EH (cell line): ENCODE data around the gene PPARD.
"Not testable (repeated sequence)": the region's sequence is repeated elsewhere in the genome, so short reads cannot be mapped to it uniquely, and the experiment has no call there.

Experiments
- DNase-seq: peaks from one replicate; pipeline ENCODE4 v3.0.0-alpha.2; 2015; ENCODE audit warnings: low read depth

Gene PPARD

DNA sequence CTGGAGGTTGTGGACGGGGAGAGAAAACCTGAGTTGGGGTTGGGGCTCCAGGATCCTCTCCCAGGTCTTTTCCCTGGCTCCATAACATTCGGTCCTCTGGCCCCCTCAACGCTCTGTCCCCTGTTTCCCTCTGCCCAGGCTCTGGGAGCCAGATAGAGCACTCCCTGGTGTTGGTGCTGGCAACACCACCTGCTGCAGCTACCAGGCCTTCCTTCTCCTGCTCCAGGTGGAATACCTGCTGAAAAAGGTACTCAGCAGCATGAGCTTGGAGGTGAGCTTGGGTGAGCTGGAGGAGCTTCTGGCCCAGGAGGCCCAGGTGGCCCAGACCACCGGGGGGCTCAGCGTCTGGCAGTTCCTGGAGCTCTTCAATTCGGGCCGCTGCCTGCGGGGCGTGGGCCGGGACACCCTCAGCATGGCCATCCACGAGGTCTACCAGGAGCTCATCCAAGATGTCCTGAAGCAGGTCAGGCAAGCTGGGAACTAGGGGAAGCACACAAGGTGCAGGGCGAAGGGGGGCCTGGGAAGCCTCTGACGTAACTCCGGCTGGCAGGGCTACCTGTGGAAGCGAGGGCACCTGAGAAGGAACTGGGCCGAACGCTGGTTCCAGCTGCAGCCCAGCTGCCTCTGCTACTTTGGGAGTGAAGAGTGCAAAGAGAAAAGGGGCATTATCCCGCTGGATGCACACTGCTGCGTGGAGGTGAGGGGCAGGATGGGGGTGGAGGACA, 30.1 kb upstream of the PPARD start:
- no peak for DNase-seq

DNA sequence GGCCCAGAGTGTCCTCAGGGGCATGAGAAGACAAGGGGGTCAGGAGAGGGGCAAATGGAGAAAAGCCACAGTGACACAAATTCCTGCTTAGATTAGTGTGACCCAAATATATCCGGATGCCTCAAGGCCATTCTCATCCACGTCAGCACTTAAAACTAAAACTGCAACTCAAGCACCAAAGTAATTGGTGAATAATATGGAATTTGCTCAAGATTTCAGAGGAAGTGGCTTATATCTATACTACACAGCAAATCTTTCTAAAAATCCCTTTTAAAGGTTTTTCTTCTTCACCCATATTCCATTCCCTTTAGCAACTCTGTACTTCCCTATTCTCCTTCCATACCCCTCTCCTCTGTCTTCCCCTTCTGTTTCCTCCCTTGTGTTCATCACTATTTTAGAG, 29.6 kb upstream of the PPARD start:
- no peak for DNase-seq

DNA sequence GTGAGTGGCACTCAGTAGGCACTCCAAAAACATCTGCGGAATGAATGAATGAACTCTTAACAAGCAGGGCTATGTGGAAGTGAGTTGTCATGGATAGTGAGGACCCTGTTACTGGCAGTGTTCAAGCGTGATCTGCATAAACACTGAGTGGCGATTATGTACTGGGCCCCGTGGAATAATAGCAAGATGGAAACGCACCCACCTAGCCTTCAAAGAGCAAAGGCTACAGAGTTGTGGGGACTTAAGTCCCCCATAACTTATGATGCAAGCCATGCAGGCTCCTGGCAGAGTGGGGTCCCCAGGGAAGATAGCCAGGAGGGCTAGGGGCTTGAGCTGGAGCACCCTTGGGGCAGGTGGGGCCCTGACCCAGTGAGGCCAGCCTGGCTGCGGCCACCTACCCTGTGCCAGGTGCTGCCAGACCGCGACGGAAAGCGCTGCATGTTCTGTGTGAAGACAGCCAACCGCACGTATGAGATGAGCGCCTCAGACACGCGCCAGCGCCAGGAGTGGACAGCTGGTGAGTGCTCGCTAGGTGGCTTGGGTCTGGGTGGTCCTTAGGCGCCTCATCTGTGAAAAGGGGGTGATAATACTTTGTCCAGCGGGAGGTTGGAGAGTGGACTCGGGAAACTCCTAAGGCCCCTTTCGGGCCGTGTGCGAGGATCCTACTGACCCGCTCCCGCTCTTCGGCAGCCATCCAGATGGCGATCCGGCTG, 24.7 kb upstream of the PPARD start:
- DNase-seq = no peak

DNA sequence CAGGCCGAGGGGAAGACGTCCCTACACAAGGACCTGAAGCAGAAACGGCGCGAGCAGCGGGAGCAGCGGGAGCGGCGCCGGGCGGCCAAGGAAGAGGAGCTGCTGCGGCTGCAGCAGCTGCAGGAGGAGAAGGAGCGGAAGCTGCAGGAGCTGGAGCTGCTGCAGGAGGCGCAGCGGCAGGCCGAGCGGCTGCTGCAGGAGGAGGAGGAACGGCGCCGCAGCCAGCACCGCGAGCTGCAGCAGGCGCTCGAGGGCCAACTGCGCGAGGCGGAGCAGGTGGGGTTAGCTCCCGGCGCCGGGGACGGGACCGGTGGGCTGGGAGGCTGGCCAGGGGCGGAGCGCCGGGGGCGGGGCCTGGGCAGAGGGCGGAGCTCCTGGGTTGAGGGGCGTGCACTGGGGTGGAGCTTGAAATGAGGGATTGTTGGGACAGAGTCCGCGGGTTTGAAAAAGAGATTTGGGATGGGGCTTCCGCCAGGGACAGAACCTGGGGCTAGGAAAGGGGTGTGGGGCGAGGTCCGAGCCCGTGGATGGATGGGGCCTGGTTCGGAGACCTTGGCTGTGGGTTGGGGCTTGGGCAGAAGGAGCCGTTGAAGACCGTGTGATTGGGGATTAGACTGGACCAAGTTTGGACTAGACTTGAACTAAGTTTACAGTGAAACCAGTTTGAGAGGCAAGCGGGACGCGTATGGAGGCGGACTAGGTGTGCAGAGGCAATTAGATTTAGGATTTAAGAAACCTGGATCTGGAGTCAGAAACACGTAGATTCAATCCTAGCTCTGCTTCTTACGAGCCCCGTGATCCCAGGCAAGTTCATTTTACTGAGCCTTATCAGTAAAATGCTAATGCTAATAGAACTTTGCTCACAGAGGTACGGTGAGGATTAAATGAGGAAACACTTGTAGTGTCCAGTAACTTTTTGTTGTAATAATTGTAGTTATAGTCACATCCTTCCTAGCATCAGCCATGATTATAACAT, 23.9 kb upstream of the PPARD start:
- peak; percentile 86 for DNase-seq

DNA sequence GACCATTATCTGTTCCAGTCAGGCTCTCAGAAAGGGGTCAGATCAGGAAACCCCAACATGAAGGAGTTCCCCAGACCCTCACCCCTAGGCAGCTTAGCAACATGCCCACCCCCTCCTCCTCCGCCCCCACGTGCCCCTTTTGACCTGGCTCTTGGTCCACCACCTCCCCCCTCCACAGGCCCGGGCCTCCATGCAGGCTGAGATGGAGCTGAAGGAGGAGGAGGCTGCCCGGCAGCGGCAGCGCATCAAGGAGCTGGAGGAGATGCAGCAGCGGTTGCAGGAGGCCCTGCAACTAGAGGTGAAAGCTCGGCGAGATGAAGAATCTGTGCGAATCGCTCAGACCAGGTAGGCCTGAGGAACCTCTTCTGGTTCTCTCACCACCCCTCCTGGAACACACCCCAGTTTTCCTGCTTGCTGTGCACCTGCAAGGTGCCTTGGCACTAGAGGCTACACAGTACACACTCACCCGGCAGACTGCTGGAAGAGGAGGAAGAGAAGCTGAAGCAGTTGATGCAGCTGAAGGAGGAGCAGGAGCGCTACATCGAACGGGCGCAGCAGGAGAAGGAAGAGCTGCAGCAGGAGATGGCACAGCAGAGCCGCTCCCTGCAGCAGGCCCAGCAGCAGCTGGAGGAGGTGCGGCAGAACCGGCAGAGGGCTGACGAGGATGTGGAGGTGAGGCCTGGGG, 22.9 kb upstream of the PPARD start:
- DNase-seq = no peak

DNA sequence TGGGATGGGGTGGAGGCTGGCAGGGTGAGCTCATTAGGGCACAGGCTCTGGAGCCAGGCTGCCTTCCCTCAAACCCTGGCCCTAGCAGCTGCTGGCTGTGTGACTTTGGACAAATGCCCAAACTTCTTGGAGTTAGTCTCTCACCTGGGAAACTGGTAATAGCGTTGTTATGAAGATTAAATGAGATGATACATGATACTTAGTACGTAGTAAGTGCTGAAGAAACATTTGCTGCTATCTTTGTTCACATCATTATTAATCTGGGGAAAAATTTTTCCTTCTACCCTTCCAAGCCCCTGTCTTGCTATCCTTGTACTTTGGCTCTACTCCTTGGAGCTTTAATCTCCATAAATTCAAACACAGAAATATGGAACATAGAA, 22.3 kb upstream of the PPARD start:
- no peak for DNase-seq

DNA sequence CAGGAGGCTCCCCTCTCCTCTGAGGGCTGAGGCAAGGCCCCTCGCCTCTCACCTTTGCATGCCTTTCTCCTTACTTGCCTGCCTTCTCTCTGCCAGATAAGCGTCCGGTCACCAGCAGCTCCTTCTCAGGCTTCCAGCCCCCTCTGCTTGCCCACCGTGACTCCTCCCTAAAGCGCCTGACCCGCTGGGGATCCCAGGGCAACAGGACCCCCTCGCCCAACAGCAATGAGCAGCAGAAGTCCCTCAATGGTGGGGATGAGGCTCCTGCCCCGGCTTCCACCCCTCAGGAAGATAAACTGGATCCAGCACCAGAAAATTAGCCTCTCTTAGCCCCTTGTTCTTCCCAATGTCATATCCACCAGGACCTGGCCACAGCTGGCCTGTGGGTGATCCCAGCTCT, 21.3 kb upstream of the PPARD start:
- DNase-seq = no peak

DNA sequence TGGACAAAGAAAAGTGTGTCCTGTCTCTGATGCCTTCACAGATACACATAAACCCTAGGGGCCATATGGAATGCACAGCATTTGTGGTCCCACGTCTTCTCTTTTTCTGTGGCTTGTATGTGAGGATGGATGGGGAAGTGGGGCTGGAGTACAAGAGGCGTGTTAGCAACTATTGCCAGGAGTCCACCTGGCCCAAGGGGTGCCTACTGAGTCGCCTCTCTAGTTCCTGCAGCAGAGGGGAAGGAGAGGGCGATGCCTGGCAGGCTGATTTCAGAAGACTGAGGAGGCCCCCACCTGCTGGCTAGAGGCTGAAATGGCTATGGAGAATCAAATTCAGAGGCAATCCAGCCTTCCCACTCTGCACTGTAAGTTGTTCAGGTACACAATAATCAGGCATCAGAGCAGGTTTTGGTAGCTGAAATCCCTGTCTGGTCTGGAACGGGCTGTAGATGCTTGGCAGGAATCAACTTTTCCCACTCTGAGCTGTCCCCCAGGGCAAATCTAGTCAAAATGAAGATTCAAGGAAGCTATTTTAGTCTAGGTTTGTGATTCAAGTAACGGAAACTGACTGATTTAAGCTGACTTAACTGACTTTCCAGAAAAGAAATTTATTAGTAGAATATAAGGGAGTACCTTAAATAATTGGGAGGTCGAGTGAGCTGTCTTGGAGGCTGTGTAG, 14.9 kb upstream of the PPARD start:
- peak; percentile 66 for DNase-seq

DNA sequence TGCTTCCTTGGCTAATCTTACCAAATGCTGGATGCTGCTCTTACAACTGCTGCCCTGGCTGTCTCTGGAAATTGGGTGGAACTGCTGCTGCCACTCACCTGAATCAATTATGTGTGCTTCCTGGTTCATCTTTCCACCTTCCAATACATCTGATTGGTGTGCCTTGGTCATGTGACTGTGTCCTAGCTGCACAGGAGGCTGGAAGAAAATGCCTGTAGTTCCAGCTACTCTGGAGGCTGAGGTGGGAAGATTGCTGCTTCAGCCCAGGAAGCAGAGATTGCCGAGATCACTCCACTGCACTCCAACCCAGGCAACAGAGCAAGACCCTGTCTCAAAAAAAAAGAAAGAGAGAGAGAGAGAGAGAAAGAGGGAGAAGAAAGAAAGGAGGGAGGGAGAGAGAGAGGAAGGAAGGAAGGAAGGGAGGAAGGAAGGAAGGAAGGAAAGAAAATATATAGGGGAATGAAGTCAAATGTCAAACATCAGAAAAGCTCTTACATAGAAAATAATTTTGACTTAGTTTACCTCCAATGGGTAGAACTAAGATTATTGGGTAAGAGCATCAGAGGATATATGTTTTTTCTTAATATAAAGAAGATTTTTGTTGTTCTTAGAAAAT, 14.1 kb upstream of the PPARD start:
- DNase-seq = no peak

DNA sequence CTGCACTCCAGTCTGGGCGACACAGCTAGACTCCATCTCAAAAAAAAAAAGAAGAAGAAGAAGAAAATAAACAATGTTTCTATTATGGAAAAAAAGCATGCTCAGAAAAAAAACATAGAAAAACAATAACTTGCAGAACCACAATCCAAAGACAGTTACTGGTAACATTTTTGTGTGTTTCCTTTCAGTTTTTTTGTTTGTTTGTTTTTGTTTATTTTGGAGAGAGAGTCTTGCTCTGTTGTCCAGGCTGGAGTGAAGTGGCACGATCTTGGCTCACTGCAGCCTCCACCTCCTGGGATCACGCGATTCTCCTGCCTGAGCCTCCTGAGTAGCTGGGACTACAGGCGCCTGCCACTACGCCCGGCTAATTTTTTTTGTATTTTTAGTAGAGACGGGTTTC, 13.4 kb upstream of the PPARD start:
- DNase-seq = not testable (repeated sequence)

DNA sequence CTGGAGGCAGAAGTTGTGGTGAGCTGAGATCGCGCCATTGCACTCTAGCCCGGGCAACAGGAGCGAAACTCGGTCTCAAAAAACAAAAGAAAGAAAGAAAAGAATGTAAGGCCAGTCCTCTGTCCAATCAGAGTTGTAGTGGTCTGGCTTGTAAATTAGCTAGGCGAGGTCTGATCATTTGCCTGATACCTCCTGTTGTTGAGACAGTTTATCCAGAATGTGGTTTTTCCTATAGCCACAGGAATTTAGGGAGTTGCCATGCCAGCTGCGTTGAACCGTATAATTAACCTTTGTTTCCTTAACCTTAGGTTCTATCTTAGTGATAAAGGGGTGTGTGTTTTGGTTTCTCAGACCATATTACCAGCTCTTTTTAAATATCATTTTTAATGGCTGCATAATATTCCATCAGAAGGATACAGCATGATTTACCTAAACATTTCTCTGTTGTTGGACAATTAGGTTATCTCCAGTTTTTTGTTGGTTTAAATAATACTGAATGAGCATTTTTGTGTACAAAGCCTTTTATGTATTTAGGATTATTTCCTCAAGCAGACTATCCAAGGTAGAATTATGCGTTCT, 11.7 kb upstream of the PPARD start:
- no peak for DNase-seq

DNA sequence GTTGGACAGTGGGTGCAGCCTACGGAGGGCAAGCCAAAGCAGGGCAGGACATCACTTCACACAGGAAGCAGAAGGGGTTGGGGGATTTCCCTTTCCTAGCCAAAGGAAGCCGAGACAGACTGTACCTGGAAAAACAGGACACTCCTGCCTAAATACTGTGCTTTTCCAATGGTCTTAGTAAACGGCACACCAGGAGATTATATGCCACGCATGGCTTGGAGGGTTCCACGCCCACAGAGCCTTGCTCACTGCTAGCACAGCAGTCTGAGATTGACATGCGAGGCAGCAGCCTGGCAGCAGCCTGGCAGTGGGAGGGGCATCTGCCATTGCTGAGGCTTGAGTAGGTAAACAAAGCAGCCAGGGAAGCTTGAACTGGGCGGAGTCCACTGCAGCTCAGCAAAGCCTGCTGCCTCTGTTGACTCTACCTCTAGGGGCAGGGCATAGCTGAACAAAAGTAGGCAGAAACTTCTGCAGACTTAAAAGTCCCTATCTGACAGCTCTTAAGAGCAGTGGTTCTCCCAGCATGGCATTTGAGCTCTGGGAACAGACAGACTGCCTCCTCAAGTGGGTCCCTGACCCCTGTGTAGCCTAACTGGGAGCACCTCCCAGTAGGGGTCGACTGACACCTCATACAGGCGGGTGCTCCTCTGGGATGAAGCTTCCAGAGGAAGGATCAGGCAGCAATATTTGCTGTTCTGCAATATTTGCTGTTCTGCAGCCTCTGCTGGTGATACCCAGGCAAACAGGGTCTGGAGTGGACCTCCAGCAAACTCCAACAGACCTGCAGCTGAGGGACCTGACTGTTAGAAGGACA, 10.1 kb upstream of the PPARD start:
- DNase-seq = peak; percentile 25

DNA sequence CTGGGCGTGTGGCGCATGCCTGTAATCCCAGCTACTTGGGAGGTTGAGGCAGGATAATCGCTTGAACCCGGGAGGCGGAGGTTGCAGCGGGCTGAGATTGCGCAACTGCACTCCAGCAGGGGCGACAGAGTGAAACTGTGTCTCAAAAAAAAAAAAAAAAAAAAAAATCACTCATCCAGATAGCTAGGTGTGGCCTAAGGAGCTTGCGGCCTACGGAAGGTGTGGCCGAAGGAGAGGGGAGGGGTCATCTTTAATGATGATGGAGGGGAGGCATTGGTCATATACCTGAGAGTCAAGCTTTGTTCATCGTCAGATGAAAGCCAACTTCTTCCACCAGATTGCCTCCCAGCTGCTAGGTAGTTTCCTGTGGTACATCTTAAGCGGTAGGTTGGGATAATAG, 801 bp upstream of the PPARD start:
- no peak for DNase-seq

DNA sequence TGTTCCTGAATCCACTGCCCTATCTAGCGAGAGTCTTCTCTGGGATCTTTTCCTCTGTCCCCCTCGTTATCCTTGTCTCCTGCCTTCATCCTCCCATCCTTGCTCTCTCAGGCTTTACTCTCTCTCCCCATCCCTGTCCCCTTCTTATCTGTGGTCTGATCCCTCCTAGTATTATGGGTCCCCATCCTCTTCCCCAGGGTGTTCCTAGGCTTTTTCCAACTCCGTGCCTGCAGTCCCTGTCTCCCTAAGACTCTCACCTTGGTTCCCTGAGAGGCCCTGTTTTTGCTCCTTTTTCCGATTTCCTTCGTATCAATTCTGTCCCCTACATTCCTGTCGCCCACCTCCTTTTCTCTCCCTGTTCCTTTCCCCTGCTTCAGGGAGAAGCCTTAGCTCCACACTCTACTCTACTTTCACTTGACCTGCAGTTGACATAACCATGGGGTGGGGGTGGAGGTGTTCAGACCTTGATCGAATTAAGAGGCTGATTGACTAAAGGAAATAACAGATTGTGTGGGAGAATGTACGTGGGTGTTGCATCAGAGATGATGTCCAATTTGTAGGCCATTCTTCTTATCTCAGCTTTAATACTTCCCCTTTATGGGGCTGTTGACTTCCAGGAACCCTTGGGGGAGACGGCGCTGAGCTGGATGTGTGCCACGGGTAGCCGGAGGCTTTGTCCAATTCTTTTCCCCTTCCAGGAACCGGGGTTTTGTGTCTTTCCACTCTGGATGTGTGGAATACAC, 905 bp downstream of the PPARD start:
- DNase-seq = peak; percentile 52

DNA sequence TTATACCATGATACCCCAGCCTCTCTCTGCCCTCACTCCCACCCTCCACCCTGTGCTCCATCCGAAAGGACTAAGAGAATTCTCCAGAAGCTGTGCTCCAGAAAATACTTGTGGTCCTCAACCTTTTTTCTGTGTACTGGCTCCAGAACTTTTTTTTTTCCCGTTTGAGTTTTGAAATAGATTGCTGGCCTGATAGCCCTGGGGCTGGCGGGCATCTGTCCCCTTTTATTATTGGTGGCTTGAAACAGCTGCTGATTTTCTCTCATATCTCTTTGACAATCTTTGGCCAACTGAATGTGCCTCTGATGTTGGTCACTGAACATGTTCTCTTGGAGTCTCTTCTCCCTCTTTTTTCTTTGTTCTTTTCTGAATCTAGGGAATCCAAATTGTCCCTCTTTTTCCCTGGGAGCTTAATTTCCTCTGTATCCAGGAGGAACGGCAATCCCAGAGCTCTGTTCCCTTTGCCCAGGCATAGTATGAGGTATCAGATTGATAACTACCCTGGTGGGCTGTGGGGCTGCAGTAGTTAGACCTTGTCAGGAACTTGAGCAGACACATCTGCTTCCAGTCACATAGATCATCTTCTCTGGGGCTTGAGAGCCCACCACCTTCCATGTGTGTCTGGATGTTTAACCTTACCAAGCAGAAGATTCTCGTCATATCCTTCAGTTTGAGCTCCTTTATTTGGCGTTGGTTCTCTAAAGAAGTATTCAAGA, 1.6 kb downstream of the PPARD start:
- peak; percentile 24 for DNase-seq

DNA sequence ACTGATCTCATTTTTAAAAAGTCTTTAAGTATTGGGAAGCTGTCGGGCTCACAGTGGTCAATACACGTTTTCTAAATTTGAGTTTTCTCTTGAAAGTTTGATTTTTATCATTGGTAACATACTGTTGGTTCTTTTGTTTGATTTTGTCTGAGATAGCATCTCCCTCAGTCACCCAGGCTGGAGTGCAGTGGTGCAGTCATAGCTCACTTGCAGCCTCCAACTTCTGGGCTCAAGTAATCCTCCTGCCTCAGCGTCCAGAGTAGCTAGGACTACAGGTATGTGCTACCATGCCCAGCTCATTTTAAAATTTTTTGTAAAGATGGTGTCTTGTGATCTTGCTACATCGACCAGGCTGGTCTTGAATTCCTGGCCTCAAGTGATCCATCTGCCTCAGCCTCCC, 9.1 kb downstream of the PPARD start:
- no peak for DNase-seq

DNA sequence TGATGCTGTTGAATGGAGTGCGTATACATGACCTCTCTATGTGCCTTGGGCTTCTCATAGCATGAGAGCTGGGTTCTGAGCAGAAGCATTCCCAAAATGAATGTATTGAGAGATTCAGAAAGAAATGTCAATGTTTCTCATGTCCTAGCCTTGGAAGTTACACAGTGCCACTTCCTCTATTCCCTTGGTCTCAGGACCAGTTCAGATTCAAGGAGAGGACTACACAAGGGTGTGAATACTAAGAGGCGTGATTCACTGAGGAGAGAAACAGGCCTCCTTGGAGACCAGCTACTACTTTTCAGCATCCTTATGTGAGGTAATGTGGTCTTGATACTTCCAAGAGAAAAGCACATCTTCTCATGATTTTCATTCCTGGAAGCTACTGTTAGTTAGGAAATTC, 10.4 kb downstream of the PPARD start:
- no peak for DNase-seq

DNA sequence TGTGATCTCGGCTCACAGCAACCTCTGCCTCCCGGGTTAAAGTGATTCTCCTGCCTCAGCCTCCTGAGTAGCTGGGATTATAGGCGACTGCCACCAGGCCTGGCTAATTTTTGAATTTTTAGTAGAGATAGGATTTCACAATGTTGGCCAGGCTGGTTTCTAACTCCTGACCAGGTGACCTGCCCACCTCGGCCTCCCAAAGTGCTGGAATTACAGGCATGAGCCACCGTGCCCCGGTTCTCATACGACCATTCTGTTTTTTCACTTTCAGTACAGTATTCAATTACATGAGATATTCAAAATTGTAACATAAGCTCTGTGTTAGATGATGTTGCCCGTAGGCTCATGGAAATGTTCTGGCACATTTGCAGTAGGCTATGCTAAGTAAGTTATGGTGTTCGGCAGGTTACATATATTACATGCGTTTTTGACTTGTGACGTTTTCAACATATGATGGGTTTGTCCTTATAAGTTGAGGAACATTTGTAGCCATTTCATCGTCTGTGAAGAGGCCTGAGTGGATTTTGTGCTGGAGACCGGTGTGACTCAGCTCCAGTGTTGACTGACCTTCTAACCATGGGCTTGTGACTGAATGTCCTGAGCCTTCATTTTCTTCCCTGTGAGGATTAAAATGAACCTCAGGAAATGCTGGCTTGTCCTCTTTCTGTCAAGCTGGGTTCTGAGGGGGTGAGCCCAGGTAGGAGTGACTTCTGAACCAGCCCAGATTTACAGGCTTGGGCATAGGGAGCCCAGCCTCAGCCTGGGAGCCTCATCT, 12.2 kb downstream of the PPARD start:
- peak; percentile 36 for DNase-seq
